ENCODE measurements around the gene GRAMD1B.

GRCh38 chr11:123549926-123550917, 120.2 kb downstream of the GRAMD1B start:
- no peak for TF ChIP-seq CTCF (IDR thresholded peaks at IDR 0.05)
- TF ChIP-seq POLR2A (IDR thresholded peaks at IDR 0.05), result no peak
- no peak for TF ChIP-seq EP300 (IDR thresholded peaks at IDR 0.05)

All from tibial nerve (tissue), 4 donors.